Small intestine (tissue), 7 donors: ENCODE results near the gene OR3A1. TPM values are rescaled to one million over a fixed set of nuclear protein-coding genes. Genes with fewer than 3 reads are reported as not detected.
"Not testable (repeated sequence)": the region's sequence is repeated elsewhere in the genome, so short reads cannot be mapped to it uniquely, and the experiment has no call there.

Experiments
- DNase-seq, 2 donors: peaks; one replicate each; pipeline versions ENCODE4 v3.0.0 to v3.0.0-alpha.2; 2013
- FAIRE-seq: peaks from 2 replicates; lab custom pipeline; 2012; peaks lifted over from hg19 to GRCh38; lab: Jason Lieb, UNC
- H3K27ac ChIP-seq, 3 donors: one replicate each; pipeline ENCODE4 v1.5.1; 2013; ENCODE audit warnings: low read length in 2 of 3, mild to moderate bottlenecking in 2 of 3, control low read depth in 1 of 3, inconsistent platforms in 1 of 3, low read depth in 1 of 3, moderate library complexity in 1 of 3
- H3K27me3 ChIP-seq, 3 donors: one replicate each; pipeline ENCODE4 v1.6.1; 2013; ENCODE audit warnings: low read length in 3 of 3, inconsistent platforms in 1 of 3; ENCODE audit not compliant: control insufficient read depth in 3 of 3, insufficient read depth in 3 of 3
- H3K36me3 ChIP-seq, 3 donors: one replicate each; pipeline ENCODE4 v1.6.1; 2013; ENCODE audit warnings: low read length in 3 of 3, inconsistent platforms in 1 of 3, low read depth in 1 of 3, mild to moderate bottlenecking in 1 of 3, moderate library complexity in 1 of 3; ENCODE audit not compliant: control insufficient read depth in 3 of 3, insufficient read depth in 2 of 3
- H3K4me1 ChIP-seq, 3 donors: one replicate each; pipeline ENCODE4 v1.6.1; 2013; ENCODE audit warnings: low read length in 2 of 3, inconsistent platforms in 1 of 3, low read depth in 1 of 3, mild to moderate bottlenecking in 1 of 3, moderate library complexity in 1 of 3; ENCODE audit not compliant: control insufficient read depth in 3 of 3, insufficient read depth in 2 of 3
- H3K4me3 ChIP-seq, 3 donors: one replicate each; pipeline ENCODE4 v1.5.1; 2013; ENCODE audit warnings: low read length in 3 of 3, control low read depth in 1 of 3, inconsistent platforms in 1 of 3, low read depth in 1 of 3, mild to moderate bottlenecking in 1 of 3, moderate library complexity in 1 of 3
- H3K9me3 ChIP-seq, 2 donors: one replicate each; pipeline ENCODE4 v1.6.1; 2013; ENCODE audit warnings: low read depth in 1 of 2, low read length in 1 of 2; ENCODE audit not compliant: control insufficient read depth in 2 of 2, insufficient read depth in 1 of 2
- WGBS, 3 donors: extraction: QIAGEN DNeasy Blood & Tissue Kit; methylation state at CpG; one replicate each; pipeline ENCODE4 v1.1.7; 2013; 5-methylcytosine and 5-hydroxymethylcytosine counted together
- polyA plus RNA-seq, 4 donors: library from polyadenylated mRNA; stranded (reverse) in 3 of 4; unstranded in 1 of 4; fragments of 200-250 nt in 3 of 4; fragments of 120-200 nt in 1 of 4; gene quantifications; one replicate each; pipeline versions ENCODE4 v1.2.1 to v1.2.3, GENCODE V29; 2013
- donor health status: healthy with polysubstance abuse.
- donor health status: control.
- donor health status: control.
- donor health status: Bipolar disorder and iron deficiency.
- donor health status: healthy.

OR3A1 gene
- polyA plus RNA-seq, 4 donors, result not detected

GRCh38 chr17:3276126-3276525 lies 22.0 kb downstream of the OR3A1 start:
- WGBS, 3 donors, result 70 to 81% (median 81%) methylated on average over 4 of the region's 4 CpGs
- H3K27ac ChIP-seq, result no peak overlapping the region
- no peak for DNase-seq
- H3K36me3 ChIP-seq, result no peaks in the 10 kb centered on the region
- FAIRE-seq, result no peak
- H3K9me3 ChIP-seq, result peaks cover 0 to 4% of the 10 kb centered on the region in 2 donors
- no peaks in the 10 kb centered on the region for H3K4me1 ChIP-seq
- no peak overlapping the region for H3K4me3 ChIP-seq
- H3K27me3 ChIP-seq, result peaks cover 0 to 3% (median 0%) of the 10 kb centered on the region in 3 donors

GRCh38 chr17:3271072-3271848 lies 26.9 kb downstream of the OR3A1 start:
- peaks cover 0 to 9% of the 10 kb centered on the region in 2 donors for H3K9me3 ChIP-seq
- WGBS, 3 donors, result 84 to 88% (median 84%) methylated on average over 5 of the region's 5 CpGs
- no peaks in the 10 kb centered on the region for H3K36me3 ChIP-seq
- H3K27me3 ChIP-seq, result no peaks in the 10 kb centered on the region
- FAIRE-seq, result no peak
- H3K4me3 ChIP-seq, result no peak overlapping the region
- no peaks in the 10 kb centered on the region for H3K4me1 ChIP-seq
- DNase-seq, result no peak
- H3K27ac ChIP-seq, result no peak overlapping the region

- H3K9me3 ChIP-seq, result no peaks in the 10 kb centered on the region
- no peak overlapping the region for H3K27ac ChIP-seq
- no peaks in the 10 kb centered on the region for H3K36me3 ChIP-seq
- no peaks in the 10 kb centered on the region for H3K4me1 ChIP-seq
- DNase-seq, result no peak
- no peak overlapping the region for H3K4me3 ChIP-seq
- 73 to 84% (median 81%) methylated on average over 12 to 13 of the region's 13 CpGs for WGBS, 3 donors
- FAIRE-seq, result no peak
- H3K27me3 ChIP-seq, result no peaks in the 10 kb centered on the region
Measured at GRCh38 chr17:3260600-3260999, 37.6 kb downstream of the OR3A1 start.

GRCh38 chr17:3260163-3260562 lies 38.0 kb downstream of the OR3A1 start:
- Histone ChIP-seq H3K27ac (no peak overlapping the region), H3K4me3 (no peak overlapping the region), H3K36me3 (no peaks in the 10 kb centered on the region), H3K27me3 (no peaks in the 10 kb centered on the region), H3K4me1 (no peaks in the 10 kb centered on the region), H3K9me3 (no peaks in the 10 kb centered on the region)
- DNase-seq (no peak), FAIRE-seq (no peak)
- 75 to 85% (median 80%) methylated on average over 1 of the region's 1 CpG for WGBS, 3 donors

- Histone ChIP-seq H3K4me1 (no peaks in the 10 kb centered on the region), H3K36me3 (no peaks in the 10 kb centered on the region), H3K4me3 (no peak overlapping the region), H3K27ac (no peak overlapping the region), H3K27me3 (no peaks in the 10 kb centered on the region), H3K9me3 (no peaks in the 10 kb centered on the region)
- FAIRE-seq (no peak), DNase-seq (no peak)
- WGBS, 3 donors, result 87 to 97% (median 93%) methylated on average over 8 of the region's 8 CpGs
Measured at GRCh38 chr17:3256575-3256974, 41.6 kb downstream of the OR3A1 start.

- not testable (repeated sequence) for DNase-seq, H3K9me3 ChIP-seq, H3K27ac ChIP-seq, H3K4me3 ChIP-seq, FAIRE-seq, H3K27me3 ChIP-seq, H3K36me3 ChIP-seq, H3K4me1 ChIP-seq
- 83 to 100% (median 100%) methylated on average over 1 of the region's 2 CpGs for WGBS, 3 donors
Measured at GRCh38 chr17:3249013-3249412, 49.1 kb downstream of the OR3A1 start.

GRCh38 chr17:3244841-3245240 lies 53.3 kb downstream of the OR3A1 start:
- H3K4me1 ChIP-seq, H3K27ac ChIP-seq, H3K36me3 ChIP-seq, H3K4me3 ChIP-seq, H3K9me3 ChIP-seq, DNase-seq, H3K27me3 ChIP-seq: not testable (repeated sequence)
- WGBS, 3 donors, result 25 to 34% (median 27%) methylated on average over 1 of the region's 1 CpG
- peak; percentile 95 for FAIRE-seq

GRCh38 chr17:3241044-3241443 lies 57.1 kb downstream of the OR3A1 start:
- H3K4me3 ChIP-seq, H3K9me3 ChIP-seq, H3K4me1 ChIP-seq, H3K27me3 ChIP-seq, FAIRE-seq, DNase-seq, H3K27ac ChIP-seq, H3K36me3 ChIP-seq: not testable (repeated sequence)
- WGBS, 3 donors, result no CpG with 5 or more reads among the region's 1 CpG
